Endothelial cell of umbilical vein (primary cell): ENCODE measurements around the gene POLR1D.

Source experiments
- EZH2 ChIP-seq: IDR thresholded peaks from 2 replicates; pipeline ENCODE4 v1.6.1; 2012; ENCODE audit warnings: borderline replicate concordance, low read depth, mild to moderate bottlenecking, moderate library complexity, low read length, inconsistent platforms; ENCODE audit not compliant: severe bottlenecking
- POLR2AphosphoS5 ChIP-seq: IDR thresholded peaks from 2 replicates; pipeline ENCODE4 v1.6.1; 2012; ENCODE audit warnings: low read depth, mild to moderate bottlenecking, control low read depth, low read length, moderate library complexity; ENCODE audit not compliant: insufficient read depth
- TF ChIP-seq, protein P1 (sequence below), 2 donors: IDR thresholded peaks; 1 replicate in 1 of 2; 2 replicates in 1 of 2; pipeline ENCODE4 v1.5.1; 2011; ENCODE audit warnings: low read length in 2 of 2, mild to moderate bottlenecking in 2 of 2, moderate library complexity in 2 of 2, control low read depth in 1 of 2, inconsistent platforms in 1 of 2, low read depth in 1 of 2; ENCODE audit not compliant: insufficient read depth in 1 of 2; ENCODE audit errors: extremely low read depth in 1 of 2

DNA sequence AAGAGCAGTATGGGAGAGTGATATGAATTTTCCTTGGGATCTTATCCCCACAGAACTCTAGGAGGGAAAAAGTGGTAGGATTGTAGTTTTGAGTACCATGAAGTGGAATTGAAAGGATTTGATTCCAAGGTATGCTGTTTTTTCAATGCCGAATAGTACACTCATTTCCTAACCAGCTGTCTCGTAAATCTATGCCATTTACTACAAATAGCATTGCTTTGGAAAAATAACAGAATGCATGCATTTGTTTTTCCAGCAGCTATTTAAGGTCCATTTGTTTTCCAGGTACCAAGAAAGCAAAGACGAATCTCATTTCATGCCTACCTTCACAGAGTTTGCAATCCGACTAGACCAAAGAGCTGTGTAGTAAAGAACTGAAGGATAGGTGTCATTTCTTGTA is 10.5 kb downstream of the POLR1D start:
- no peak for TF ChIP-seq POLR2AphosphoS5
- TF ChIP-seq, protein P1, sequence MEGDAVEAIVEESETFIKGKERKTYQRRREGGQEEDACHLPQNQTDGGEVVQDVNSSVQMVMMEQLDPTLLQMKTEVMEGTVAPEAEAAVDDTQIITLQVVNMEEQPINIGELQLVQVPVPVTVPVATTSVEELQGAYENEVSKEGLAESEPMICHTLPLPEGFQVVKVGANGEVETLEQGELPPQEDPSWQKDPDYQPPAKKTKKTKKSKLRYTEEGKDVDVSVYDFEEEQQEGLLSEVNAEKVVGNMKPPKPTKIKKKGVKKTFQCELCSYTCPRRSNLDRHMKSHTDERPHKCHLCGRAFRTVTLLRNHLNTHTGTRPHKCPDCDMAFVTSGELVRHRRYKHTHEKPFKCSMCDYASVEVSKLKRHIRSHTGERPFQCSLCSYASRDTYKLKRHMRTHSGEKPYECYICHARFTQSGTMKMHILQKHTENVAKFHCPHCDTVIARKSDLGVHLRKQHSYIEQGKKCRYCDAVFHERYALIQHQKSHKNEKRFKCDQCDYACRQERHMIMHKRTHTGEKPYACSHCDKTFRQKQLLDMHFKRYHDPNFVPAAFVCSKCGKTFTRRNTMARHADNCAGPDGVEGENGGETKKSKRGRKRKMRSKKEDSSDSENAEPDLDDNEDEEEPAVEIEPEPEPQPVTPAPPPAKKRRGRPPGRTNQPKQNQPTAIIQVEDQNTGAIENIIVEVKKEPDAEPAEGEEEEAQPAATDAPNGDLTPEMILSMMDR (IDR thresholded peaks at IDR 0.05; ENCODE audit: extremely low read depth in 1 of 2, insufficient read depth in 1 of 2, low read depth in 1 of 2, low read length in 2 of 2) = no peak
- no peak for TF ChIP-seq EZH2
